Common myeloid progenitor, CD34-positive (primary cell): Measurements from ENCODE around the gene CHN1.

Source experiments
- CTCF ChIA-PET: fragments of 350-600 bp; sonication (Branson Sonifier 250); formaldehyde crosslinking; loops from one replicate; lab custom pipeline; 2021; ENCODE audit warnings: antibody characterized with exemption; lab: Charles Lee
- POLR2A ChIA-PET: fragments of 350-600 bp; sonication (Branson Sonifier 250); formaldehyde crosslinking; loops from one replicate; lab custom pipeline; 2021; ENCODE audit warnings: antibody characterized with exemption; lab: Charles Lee
- DNase-seq, 3 donors: peaks; one replicate each; pipeline versions ENCODE4 v3.0.0 to v3.0.0-alpha.2; 2013
- H3K27ac ChIP-seq, 2 experiments: 1 replicate in 1 of 2; 2 replicates in 1 of 2; pipeline ENCODE4 v1.7.0; 2013; ENCODE audit warnings: inconsistent platforms in 2 of 2, low read length in 2 of 2, mild to moderate bottlenecking in 2 of 2, low read depth in 1 of 2, moderate library complexity in 1 of 2; ENCODE audit not compliant: severe bottlenecking in 2 of 2, insufficient read depth in 1 of 2, poor library complexity in 1 of 2
- H3K27me3 ChIP-seq, 5 experiments: replicated peaks in 2 of 5; 1 replicate in 3 of 5; 2 replicates in 2 of 5; pipeline versions ENCODE4 v1.6.1 to v1.7.0; 2013; ENCODE audit warnings: low read length in 4 of 5, mild to moderate bottlenecking in 2 of 5, moderate library complexity in 2 of 5, inconsistent platforms in 1 of 5; ENCODE audit not compliant: insufficient read depth in 5 of 5, control insufficient read depth in 4 of 5
- H3K36me3 ChIP-seq, 4 experiments: 1 replicate in 2 of 4; 2 replicates in 2 of 4; pipeline versions ENCODE4 v1.6.1 to v1.7.0; 2013; ENCODE audit warnings: low read length in 3 of 4, control low read depth in 1 of 4, mild to moderate bottlenecking in 1 of 4; ENCODE audit not compliant: control insufficient read depth in 4 of 4, insufficient read depth in 4 of 4
- H3K4me1 ChIP-seq, 4 experiments: 1 replicate in 3 of 4; 2 replicates in 1 of 4; pipeline versions ENCODE4 v1.6.1 to v1.7.1; 2013; ENCODE audit warnings: low read length in 3 of 4, mild to moderate bottlenecking in 3 of 4, control low read depth in 1 of 4, inconsistent platforms in 1 of 4, moderate library complexity in 1 of 4; ENCODE audit not compliant: control insufficient read depth in 4 of 4, insufficient read depth in 4 of 4; ENCODE audit errors: control extremely low read depth in 1 of 4
- H3K4me3 ChIP-seq, 7 experiments: 1 replicate in 4 of 7; 2 replicates in 3 of 7; pipeline versions ENCODE4 v1.5.1 to v1.7.0; 2013; ENCODE audit warnings: mild to moderate bottlenecking in 7 of 7, low read length in 6 of 7, moderate library complexity in 6 of 7, inconsistent platforms in 2 of 7, low read depth in 2 of 7, control low read depth in 1 of 7; ENCODE audit not compliant: insufficient read depth in 4 of 7, control insufficient read depth in 1 of 7; ENCODE audit errors: extremely low read depth in 1 of 7
- H3K9me3 ChIP-seq, 5 experiments: 1 replicate in 4 of 5; 2 replicates in 1 of 5; pipeline versions ENCODE4 v1.6.1 to v1.7.1; 2013; ENCODE audit warnings: low read length in 4 of 5, mild to moderate bottlenecking in 2 of 5, inconsistent platforms in 1 of 5, low read depth in 1 of 5, moderate library complexity in 1 of 5; ENCODE audit not compliant: control insufficient read depth in 4 of 5, insufficient read depth in 2 of 5; ENCODE audit errors: control extremely low read depth in 1 of 5
- whole genome bisulfite sequencing: methylation state at CpG from one replicate; pipeline ENCODE4 v1.1.5; 2013; ENCODE audit not compliant: insufficient coverage; 5-methylcytosine and 5-hydroxymethylcytosine counted together

CHN1 gene

DNA sequence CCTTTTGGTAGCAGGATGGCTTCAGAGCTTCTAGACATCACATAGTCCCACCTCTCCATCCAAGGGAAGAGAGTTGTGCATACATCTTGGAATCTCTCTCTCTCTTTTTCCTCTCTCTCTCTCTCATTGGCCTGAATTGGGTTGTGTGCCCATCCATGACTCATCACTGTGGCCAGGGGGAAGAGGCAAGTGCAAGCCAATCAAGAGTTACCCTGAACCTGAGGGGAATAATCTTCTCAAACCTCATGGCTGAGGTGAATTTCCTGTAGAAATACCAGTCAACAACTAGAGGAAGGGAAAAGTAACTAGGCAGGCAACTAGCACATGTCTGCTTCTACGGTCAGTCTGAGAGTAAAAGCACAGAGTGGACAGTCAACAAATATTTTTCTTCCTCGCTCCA lies 7.3 kb upstream of the CHN1 start:
- ChIA-PET CTCF (no interaction called here), POLR2A (no interaction called here)
- WGBS, result 100% methylated on average over 2 of the region's 2 CpGs
- Histone ChIP-seq H3K4me1 (no peaks in the 10 kb centered on the region), H3K4me3 (no peak overlapping the region), H3K9me3 (peaks cover 0 to 2% (median 0%) of the 10 kb centered on the region in 5 experiments), H3K27me3 (peaks cover 7 to 44% (median 15%) of the 10 kb centered on the region in 5 experiments), H3K36me3 (no peaks in the 10 kb centered on the region), H3K27ac (no peak overlapping the region)
- no peak for DNase-seq

DNA sequence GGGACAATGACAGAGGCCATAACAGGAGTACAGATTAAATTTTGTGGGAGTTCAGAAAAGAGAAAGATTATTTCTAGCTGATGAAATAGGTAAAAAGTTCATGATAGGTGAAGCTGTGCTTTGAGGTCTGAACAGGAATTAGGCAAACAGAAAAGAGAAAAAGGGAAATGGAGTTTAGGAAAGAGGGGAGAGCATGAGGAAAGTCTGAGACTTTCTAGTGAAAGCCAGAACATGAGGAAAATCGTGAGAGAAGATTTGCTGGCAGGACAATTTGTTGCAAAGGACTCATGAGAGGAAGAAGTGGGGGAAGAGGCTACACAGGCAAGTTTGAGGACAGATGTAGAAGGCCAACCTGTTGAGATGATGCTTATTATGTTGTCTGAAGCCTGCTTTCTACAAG lies 6.3 kb upstream of the CHN1 start:
- Histone ChIP-seq H3K4me1 (no peaks in the 10 kb centered on the region), H3K9me3 (peaks cover 0 to 2% (median 0%) of the 10 kb centered on the region in 5 experiments), H3K36me3 (no peaks in the 10 kb centered on the region), H3K27ac (no peak overlapping the region), H3K4me3 (no peak overlapping the region), H3K27me3 (peaks cover 14 to 54% (median 22%) of the 10 kb centered on the region in 5 experiments)
- CTCF ChIA-PET, result interaction anchor here (1.1 kb wide), 1 partner anchor 20 kb away, joined by 3 read pairs; no protein-coding TSS in a partner anchor
- no peak for DNase-seq
- WGBS, result 82% methylated on average over 1 of the region's 1 CpG
- POLR2A ChIA-PET, result no interaction called here

DNA sequence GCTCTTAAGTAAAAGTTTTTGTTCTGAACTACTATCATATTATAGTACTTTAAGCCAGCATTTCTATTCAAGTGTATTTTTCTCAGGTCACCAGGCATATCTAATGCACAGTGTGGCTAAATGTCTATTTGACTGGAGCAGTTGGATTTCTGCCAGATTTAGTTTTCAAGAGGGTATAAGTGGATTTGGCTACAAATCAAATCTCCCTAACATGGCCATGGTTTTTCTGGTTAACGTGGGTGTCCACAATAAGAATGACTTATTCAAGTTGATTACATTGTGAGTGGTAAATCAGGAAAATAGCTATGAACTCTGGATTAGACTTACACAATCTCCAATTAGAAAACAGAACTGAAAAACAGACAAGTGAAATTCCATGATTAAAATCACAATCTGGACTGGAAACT lies 5.7 kb upstream of the CHN1 start:
- POLR2A ChIA-PET, result no interaction called here
- Histone ChIP-seq H3K27me3 (peaks cover 16 to 61% (median 28%) of the 10 kb centered on the region in 5 experiments), H3K36me3 (no peaks in the 10 kb centered on the region), H3K9me3 (peaks cover 0 to 2% (median 0%) of the 10 kb centered on the region in 5 experiments), H3K27ac (no peak overlapping the region), H3K4me1 (no peaks in the 10 kb centered on the region), H3K4me3 (no peak overlapping the region)
- no peak for DNase-seq
- CTCF ChIA-PET, result interaction anchor here (1.1 kb wide), 1 partner anchor 20 kb away, joined by 3 read pairs; no protein-coding TSS in a partner anchor
- no CpG with 5 or more reads among the region's 1 CpG for WGBS

DNA sequence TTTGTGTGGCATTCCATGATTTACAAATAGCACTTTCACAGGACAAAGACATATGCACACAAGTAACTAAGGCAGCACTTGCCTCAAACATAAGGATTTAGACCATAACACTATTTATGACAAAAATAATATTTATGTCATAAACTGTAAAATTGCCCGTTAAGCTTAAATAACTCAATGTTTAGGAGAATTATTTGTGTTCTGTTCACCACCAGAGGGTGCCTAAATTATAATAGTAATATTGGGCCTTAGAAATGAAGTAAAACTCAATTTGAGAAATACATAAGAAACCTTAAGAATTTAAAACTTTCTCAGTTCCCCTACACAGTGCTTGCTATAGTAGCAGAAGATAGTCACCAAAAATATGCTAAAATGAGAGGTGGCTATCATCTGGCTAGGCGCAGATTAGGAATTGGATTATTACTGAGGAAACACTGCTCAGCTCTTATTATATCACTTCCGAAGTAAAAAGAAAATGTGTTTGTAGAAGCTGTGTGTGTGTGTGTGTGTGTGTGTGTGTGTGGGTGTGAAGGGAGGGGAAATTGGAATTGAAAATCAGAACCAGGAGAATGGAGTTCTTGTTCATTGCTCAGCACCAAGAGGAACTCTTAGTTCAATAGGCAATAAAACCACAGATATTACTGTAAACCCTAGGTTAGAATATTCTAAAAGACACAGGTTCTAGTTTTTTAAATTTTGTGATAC lies 4.9 kb upstream of the CHN1 start:
- H3K27me3 ChIP-seq, result peaks cover 16 to 68% (median 31%) of the 10 kb centered on the region in 5 experiments
- H3K27ac ChIP-seq, result no peak overlapping the region
- no peak overlapping the region for H3K4me3 ChIP-seq
- peaks cover 0 to 6% (median 5%) of the 10 kb centered on the region in 4 experiments for H3K4me1 ChIP-seq
- H3K9me3 ChIP-seq, result peaks cover 0 to 2% (median 0%) of the 10 kb centered on the region in 5 experiments
- H3K36me3 ChIP-seq, result no peaks in the 10 kb centered on the region
- CTCF ChIA-PET, result no interaction called here
- WGBS, result no CpG with 5 or more reads among the region's 3 CpGs
- no peak for DNase-seq
- POLR2A ChIA-PET, result no interaction called here

DNA sequence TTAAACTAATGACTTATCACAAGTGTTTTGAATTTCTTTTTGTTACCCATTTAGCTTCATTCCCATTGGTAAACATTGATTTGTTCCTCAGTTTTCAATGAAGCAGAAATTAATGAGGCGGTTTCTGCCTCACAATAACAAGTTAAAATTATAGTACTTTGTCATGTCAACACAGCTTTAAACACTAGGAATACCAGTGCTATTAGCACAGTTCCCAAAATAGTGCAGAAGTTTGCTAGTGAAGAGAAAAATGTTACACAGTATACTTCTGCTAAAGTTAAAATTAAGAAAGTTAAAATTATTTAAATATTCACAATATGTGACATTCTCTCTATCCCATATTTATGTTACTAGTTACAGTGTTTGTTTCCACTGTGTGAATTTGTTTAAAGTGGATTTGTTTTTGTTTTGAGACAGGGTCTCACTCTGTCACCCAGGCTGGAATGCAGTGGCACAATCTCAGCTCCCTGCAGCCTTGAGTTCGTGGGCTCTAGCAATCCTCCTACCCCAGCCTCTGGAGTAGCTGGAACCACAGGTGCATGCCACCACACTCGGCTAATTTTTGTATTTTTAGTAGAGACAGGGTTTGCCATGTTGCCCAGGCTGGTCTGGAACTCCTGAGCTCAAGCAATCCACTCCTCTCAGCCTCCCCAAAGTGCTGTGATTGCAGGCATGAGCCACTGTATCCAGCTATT lies 3.8 kb upstream of the CHN1 start:
- Histone ChIP-seq H3K4me1 (peaks cover 0 to 12% (median 9%) of the 10 kb centered on the region in 4 experiments), H3K4me3 (no peak overlapping the region), H3K27me3 (peaks cover 20 to 78% (median 36%) of the 10 kb centered on the region in 5 experiments), H3K9me3 (peaks cover 0 to 2% (median 0%) of the 10 kb centered on the region in 5 experiments), H3K27ac (no peak overlapping the region), H3K36me3 (no peaks in the 10 kb centered on the region)
- DNase-seq, result no peak
- WGBS, result no CpG with 5 or more reads among the region's 3 CpGs
- POLR2A ChIA-PET, result no interaction called here
- CTCF ChIA-PET, result interaction anchor here (1.1 to 2.1 kb wide), 2 partner anchors 9 to 238 kb away, joined by 3 to 5 read pairs; no protein-coding TSS in a partner anchor

DNA sequence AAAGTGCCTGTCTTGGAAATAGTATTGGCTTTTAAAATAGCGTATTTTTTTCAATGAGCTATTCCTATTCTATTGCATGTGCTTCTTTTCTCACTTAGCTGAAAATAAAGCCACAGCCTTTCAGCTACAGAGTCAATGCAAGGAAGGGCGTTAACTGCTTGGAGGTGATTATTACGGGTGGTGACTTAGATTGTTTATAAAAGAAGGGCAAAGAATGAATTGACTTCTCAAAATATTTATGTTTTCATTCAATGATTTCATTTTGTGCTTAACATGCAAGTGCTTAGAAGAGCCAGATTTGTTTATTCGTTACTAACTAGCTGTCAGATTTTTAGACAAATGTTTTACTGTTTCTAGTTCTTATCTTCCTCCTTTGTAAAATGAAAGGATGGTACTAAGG lies 2.8 kb upstream of the CHN1 start:
- Histone ChIP-seq H3K4me3 (no peak overlapping the region), H3K36me3 (no peaks in the 10 kb centered on the region), H3K27me3 (peaks cover 28 to 87% (median 44%) of the 10 kb centered on the region in 5 experiments), H3K4me1 (peaks cover 0 to 12% (median 9%) of the 10 kb centered on the region in 4 experiments), H3K9me3 (peaks cover 0 to 2% (median 0%) of the 10 kb centered on the region in 5 experiments), H3K27ac (no peak overlapping the region)
- DNase-seq, result no peak
- ChIA-PET CTCF (interaction anchor here (2.1 kb wide), 1 partner anchor 237 kb away, joined by 5 read pairs; no protein-coding TSS in a partner anchor), POLR2A (no interaction called here)
- WGBS, result 100% methylated on average over 1 of the region's 4 CpGs
